ENCODE data around the gene SNRNP40. TPM values are rescaled to one million over a fixed set of nuclear protein-coding genes. Genes with fewer than 3 reads are reported as not detected.

The SNRNP40 gene
- 10 to 100 TPM; 57.9 to 71.2 (median 60.3) TPM for total RNA-seq
- total RNA-seq (2013): 92.1 TPM

GRCh38 chr1:31296486-31297276, at the start of gene SNRNP40, which contains the start of gene ZCCHC17:
TSS of gene SNRNP40 (minus strand) at chr1:31296788. CDS start at chr1:31296751, 37 bp downstream.
TSS of gene ZCCHC17 (plus strand) at chr1:31297032. CDS start at chr1:31310099, 13,067 bp downstream.
- H3K4me1 ChIP-seq (ENCODE audit: control insufficient read depth, insufficient read depth, low read length): peaks cover 36% of the 10 kb centered on the region
- peaks cover 2% of the 10 kb centered on the region in 2 donors for H3K9me3 Mint-ChIP-seq
- no peaks in the 10 kb centered on the region for H3K27me3 Mint-ChIP-seq (ENCODE audit: low read depth in 2 of 2)
- peaks cover 17% of the 10 kb centered on the region for H3K36me3 ChIP-seq (ENCODE audit: control insufficient read depth, insufficient read depth, low read length)
- no peak within 1 kb of the TSS for H3K4me3 Mint-ChIP-seq
- peak; percentile 86 to 95 (median 89) for ATAC-seq
- under 1% methylated on average over 53 of the region's 53 CpGs for WGBS (ENCODE audit: insufficient coverage)
- no peaks in the 10 kb centered on the region for H3K9me3 ChIP-seq (ENCODE audit: control insufficient read depth, insufficient read depth, low read length)
- no peaks in the 10 kb centered on the region for H3K36me3 Mint-ChIP-seq
- TF ChIP-seq, protein P1, sequence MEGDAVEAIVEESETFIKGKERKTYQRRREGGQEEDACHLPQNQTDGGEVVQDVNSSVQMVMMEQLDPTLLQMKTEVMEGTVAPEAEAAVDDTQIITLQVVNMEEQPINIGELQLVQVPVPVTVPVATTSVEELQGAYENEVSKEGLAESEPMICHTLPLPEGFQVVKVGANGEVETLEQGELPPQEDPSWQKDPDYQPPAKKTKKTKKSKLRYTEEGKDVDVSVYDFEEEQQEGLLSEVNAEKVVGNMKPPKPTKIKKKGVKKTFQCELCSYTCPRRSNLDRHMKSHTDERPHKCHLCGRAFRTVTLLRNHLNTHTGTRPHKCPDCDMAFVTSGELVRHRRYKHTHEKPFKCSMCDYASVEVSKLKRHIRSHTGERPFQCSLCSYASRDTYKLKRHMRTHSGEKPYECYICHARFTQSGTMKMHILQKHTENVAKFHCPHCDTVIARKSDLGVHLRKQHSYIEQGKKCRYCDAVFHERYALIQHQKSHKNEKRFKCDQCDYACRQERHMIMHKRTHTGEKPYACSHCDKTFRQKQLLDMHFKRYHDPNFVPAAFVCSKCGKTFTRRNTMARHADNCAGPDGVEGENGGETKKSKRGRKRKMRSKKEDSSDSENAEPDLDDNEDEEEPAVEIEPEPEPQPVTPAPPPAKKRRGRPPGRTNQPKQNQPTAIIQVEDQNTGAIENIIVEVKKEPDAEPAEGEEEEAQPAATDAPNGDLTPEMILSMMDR (IDR thresholded peaks at IDR 0.05): no peak
- no peak within 1 kb of the TSS for H3K27ac Mint-ChIP-seq
- H3K4me3 ChIP-seq (ENCODE audit: low read length): peak within 1 kb of the TSS; percentile 93
- H3K27me3 ChIP-seq (ENCODE audit: control insufficient read depth, insufficient read depth, low read length): no peaks in the 10 kb centered on the region
- DNase-seq: peak; percentile 90 to 98
- peak within 1 kb of the TSS; percentile 95 for H3K27ac ChIP-seq (ENCODE audit: low read length)
- intact Hi-C loops (cut with micrococcal nuclease): loop anchor here (2.0 to 5.0 kb wide), 2 partner anchors 38 to 229 kb away; partner anchors contain the start of gene PUM1
- H3K4me1 Mint-ChIP-seq: peaks cover 13 to 34% of the 10 kb centered on the region in 2 donors

DNA sequence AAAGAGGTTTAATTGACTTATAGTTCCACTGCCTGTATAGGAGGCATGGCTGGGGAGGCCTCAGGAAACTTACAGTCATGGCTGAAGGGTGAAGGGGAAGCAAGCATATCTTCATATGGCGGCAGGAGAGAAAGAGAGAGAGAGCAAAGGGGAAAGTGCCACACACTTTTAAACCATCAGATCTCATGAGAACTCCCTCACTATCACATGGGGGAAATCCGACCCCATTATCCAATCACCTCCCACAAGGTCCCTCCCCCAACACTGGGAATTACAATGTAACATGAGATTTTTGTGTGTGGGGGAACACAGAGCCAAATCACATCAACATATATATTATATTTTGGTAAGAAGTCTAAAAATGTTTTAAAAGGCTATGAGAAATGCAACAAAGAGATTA, 49.0 kb upstream of the SNRNP40 start:
- WGBS (ENCODE audit: insufficient coverage): 83% methylated on average over 1 of the region's 2 CpGs
- ATAC-seq (no peak), DNase-seq (no peak)
- Histone ChIP-seq H3K27me3 (ENCODE audit: control insufficient read depth, insufficient read depth, low read length) (no peaks in the 10 kb centered on the region), H3K27ac (ENCODE audit: low read length) (no peak overlapping the region), H3K4me3 (ENCODE audit: low read length) (no peak overlapping the region), H3K36me3 (ENCODE audit: control insufficient read depth, insufficient read depth, low read length) (peaks cover 41% of the 10 kb centered on the region), H3K9me3 (ENCODE audit: control insufficient read depth, insufficient read depth, low read length) (no peaks in the 10 kb centered on the region), H3K4me1 (ENCODE audit: control insufficient read depth, insufficient read depth, low read length) (no peaks in the 10 kb centered on the region)
- Mint-ChIP-seq H3K27ac (no peak overlapping the region), H3K4me3 (no peak overlapping the region), H3K36me3 (peaks cover 5% of the 10 kb centered on the region), H3K4me1 (no peaks in the 10 kb centered on the region), H3K9me3 (no peaks in the 10 kb centered on the region), H3K27me3 (ENCODE audit: low read depth in 2 of 2) (no peaks in the 10 kb centered on the region)
- TF ChIP-seq, protein P1 (IDR thresholded peaks at IDR 0.05): no peak
- intact Hi-C loops (cut with micrococcal nuclease): no loop called here

- Mint-ChIP-seq H3K36me3 (no peaks in the 10 kb centered on the region), H3K27ac (no peak overlapping the region), H3K4me3 (no peak overlapping the region), H3K4me1 (no peaks in the 10 kb centered on the region), H3K9me3 (no peaks in the 10 kb centered on the region), H3K27me3 (ENCODE audit: low read depth in 2 of 2) (no peaks in the 10 kb centered on the region)
- H3K36me3 ChIP-seq (ENCODE audit: control insufficient read depth, insufficient read depth, low read length): peaks cover 36% of the 10 kb centered on the region
- intact Hi-C loops (cut with micrococcal nuclease): no loop called here
- H3K27me3 ChIP-seq (ENCODE audit: control insufficient read depth, insufficient read depth, low read length): no peaks in the 10 kb centered on the region
- 56% methylated on average over 1 of the region's 1 CpG for WGBS (ENCODE audit: insufficient coverage)
- no peaks in the 10 kb centered on the region for H3K9me3 ChIP-seq (ENCODE audit: control insufficient read depth, insufficient read depth, low read length)
- H3K4me3 ChIP-seq (ENCODE audit: low read length): no peak overlapping the region
- H3K27ac ChIP-seq (ENCODE audit: low read length): no peak overlapping the region
- TF ChIP-seq, protein P1 (IDR thresholded peaks at IDR 0.05): no peak
- no peak for ATAC-seq
- no peak for DNase-seq
- no peaks in the 10 kb centered on the region for H3K4me1 ChIP-seq (ENCODE audit: control insufficient read depth, insufficient read depth, low read length)
Observed at GRCh38 chr1:31344503-31344902, 47.9 kb upstream of the SNRNP40 start.
